C4-2B (cell line): ENCODE results near the gene CHID1.

Experiments
- H3K27ac ChIP-seq: fragments of 450-650 bp; 2 replicates; pipeline ENCODE4 v1.5.1; 2017
- CTCF ChIP-seq: fragments of 450-650 bp; conservative IDR thresholded peaks from 2 replicates; pipeline ENCODE4 v1.5.1; 2017; ENCODE audit warnings: mild to moderate bottlenecking
- ZFX ChIP-seq: fragments of 450-650 bp; IDR thresholded peaks from 2 replicates; pipeline ENCODE4 v1.6.1; 2017

CHID1 gene

GRCh38 chr11:884578-885070 lies 26.0 kb downstream of the CHID1 start:
- no peak for TF ChIP-seq ZFX
- no peak for TF ChIP-seq CTCF
- H3K27ac ChIP-seq = no peak overlapping the region

DNA sequence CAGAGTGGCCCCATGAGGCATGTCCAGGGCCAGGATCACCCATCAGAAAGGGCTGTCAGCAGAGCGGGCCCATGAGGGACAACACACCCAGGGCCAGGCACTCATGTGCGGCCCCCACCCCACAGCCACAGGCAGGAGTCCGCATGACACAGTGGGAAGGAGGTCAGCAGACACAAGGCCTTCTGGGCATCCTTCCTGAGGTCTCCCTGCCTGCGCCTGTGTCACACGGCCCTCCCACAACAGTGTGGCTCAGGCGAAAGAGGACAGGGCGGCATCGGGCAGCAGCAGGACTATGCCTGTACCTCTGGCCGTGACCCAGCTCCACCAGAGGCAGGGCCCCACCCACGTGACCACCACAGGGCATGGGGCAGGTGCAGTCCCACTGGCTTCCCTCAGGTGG lies 27.1 kb downstream of the CHID1 start:
- no peak for TF ChIP-seq ZFX
- no peak for TF ChIP-seq CTCF
- no peak overlapping the region for H3K27ac ChIP-seq

DNA sequence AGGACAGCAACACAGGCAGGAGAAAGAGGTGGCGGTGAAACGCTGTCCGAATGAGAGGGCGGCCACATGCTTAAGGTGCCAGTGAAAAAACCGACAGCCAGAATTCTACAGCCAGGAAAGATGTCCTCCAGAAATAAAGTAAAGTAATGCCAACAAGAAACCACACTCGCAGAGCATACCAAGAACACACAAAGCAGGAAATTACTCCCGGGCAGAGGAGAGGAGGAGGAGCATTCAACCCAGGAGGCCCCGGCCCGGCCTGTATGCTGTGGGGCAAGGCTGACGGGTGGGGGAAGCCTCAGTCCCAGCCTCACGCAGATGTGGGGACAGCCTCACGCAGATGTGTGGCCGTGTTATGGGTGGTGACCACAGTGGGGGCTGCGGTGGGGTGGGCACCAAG lies 28.0 kb downstream of the CHID1 start:
- no peak for TF ChIP-seq ZFX
- TF ChIP-seq CTCF = no peak

DNA sequence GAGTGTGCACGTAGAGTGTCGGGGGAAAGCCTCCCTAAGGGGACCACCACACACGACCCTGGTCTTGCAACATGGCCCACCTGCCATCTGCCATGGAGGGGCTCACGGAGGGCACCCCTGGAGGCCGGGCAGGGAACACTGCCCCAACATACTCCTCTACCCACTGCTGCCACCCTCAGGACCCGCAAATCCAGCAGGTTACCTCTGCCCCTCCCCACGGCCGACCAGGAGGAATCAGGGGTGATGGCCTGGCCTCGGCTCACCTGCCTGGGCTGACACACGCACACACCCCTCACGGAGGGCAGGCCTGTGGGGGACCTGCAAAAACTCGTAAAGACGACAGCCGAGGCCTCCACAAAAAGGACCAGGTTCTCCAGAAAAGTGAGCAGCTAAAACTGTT lies 30.2 kb downstream of the CHID1 start:
- H3K27ac ChIP-seq = no peak overlapping the region
- no peak for TF ChIP-seq CTCF
- no peak for TF ChIP-seq ZFX

More for the DNA sequence above, 28.0 kb downstream of the CHID1 start:
- no peak overlapping the region for H3K27ac ChIP-seq

DNA sequence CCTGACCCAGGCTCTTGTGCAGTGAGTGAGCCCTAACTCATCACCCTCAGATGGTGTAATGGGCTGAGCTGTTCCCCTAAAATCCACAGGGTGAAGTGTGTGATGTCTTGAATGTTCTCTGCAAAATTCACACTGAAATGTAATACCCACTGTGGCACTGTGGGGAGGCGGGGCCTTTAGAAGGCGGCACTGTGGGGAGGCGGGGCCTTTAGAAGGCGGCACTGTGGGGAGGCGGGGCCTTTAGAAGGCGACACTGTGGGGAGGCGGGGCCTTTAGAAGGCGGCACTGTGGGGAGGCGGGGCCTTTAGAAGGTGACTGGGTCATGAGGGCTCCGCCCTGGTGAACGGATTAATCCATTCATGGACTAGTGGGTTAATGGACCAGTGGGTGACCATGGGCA lies 33.0 kb downstream of the CHID1 start:
- H3K27ac ChIP-seq = peak overlapping the region; percentile 57
- TF ChIP-seq CTCF (no peak), ZFX (no peak)

DNA sequence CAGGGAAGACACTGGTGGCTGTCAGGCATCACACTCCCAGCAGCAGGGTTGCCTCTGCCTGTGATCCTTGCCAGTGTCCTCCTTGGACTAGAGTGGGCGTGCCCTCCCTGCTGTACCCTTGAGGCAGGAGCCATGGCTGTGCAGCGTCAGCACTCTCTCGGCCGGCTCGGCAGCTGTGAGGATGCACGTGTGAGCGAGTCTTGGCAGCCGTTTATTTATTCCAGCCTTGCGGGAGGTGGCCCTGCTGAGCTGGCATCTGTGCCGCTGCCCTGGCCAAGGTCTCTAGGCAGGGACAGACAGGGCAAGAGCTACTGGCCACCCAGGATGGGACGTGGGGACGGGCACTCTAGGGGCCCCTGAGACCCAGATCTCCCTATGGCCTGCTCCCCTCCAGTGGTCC lies 34.1 kb downstream of the CHID1 start:
- no peak for TF ChIP-seq CTCF
- TF ChIP-seq ZFX = no peak
- peak overlapping the region; percentile 57 for H3K27ac ChIP-seq

GRCh38 chr11:875769-876301 lies 34.8 kb downstream of the CHID1 start:
- TF ChIP-seq ZFX (no peak), CTCF (no peak)
- H3K27ac ChIP-seq = peak overlapping the region; percentile 57
